HG03432 (cell line): ENCODE data around the gene GRHL1.

Experiments used
- ATAC-seq: cut with Tn5 transposase; IDR thresholded peaks from one replicate; pipeline ENCODE4 v1.9.1; 2021; ENCODE audit warnings: mild to moderate bottlenecking, moderate library complexity; ENCODE audit not compliant: unreplicated experiment

The GRHL1 gene

GRCh38 chr2:10036095-10036884 is 84.8 kb downstream of the GRHL1 start:
- peak; percentile 75 for ATAC-seq

- ATAC-seq, result no peak
Measured at GRCh38 chr2:10038123-10038522, 86.6 kb downstream of the GRHL1 start.

- no peak for ATAC-seq
Measured at GRCh38 chr2:10038716-10039115, 87.2 kb downstream of the GRHL1 start.

- ATAC-seq, result no peak
Measured at GRCh38 chr2:10039658-10040410, 88.3 kb downstream of the GRHL1 start.

- ATAC-seq, result no peak
Measured at GRCh38 chr2:10041711-10042110, 90.2 kb downstream of the GRHL1 start.

GRCh38 chr2:10042301-10043161 is 91.0 kb downstream of the GRHL1 start:
- ATAC-seq, result no peak

- peak; percentile 77 for ATAC-seq
Measured at GRCh38 chr2:10043256-10043905, 91.9 kb downstream of the GRHL1 start, which contains the start of gene KLF11. Gene KLF11, plus strand, starts transcription at chr2:10043550. Its CDS starts 167 bp downstream, at chr2:10043717.

- peak; percentile 65 for ATAC-seq
Measured at GRCh38 chr2:10043906-10044601, 92.6 kb downstream of the GRHL1 start.

- no peak for ATAC-seq
Measured at GRCh38 chr2:10045561-10046355, 94.3 kb downstream of the GRHL1 start.

GRCh38 chr2:10046931-10047330 is 95.4 kb downstream of the GRHL1 start:
- ATAC-seq, result no peak

GRCh38 chr2:10047616-10048500 is 96.4 kb downstream of the GRHL1 start:
- no peak for ATAC-seq

- no peak for ATAC-seq
Measured at GRCh38 chr2:10048501-10049171, 97.1 kb downstream of the GRHL1 start.
